HEK293 (cell line): Measurements from ENCODE around the gene GLIS1.

Source experiments
- BCL11A ChIP-seq: fragments of 450-650 bp; formaldehyde crosslinking; IDR thresholded peaks from 2 replicates; pipeline ENCODE4 v1.5.1; 2016; ENCODE audit warnings: low read depth, missing biosample characterization, missing genetic modification characterization
- CTCF ChIP-seq: fragments of 450-650 bp; formaldehyde crosslinking; IDR thresholded peaks from 2 replicates; pipeline ENCODE4 v1.5.1; 2016; ENCODE audit warnings: missing biosample characterization, missing genetic modification characterization
- ELK4 ChIP-seq: IDR thresholded peaks from 2 replicates; pipeline ENCODE4 v1.6.1; 2011; ENCODE audit warnings: mild to moderate bottlenecking, low read depth, low read length, borderline replicate concordance
- PATZ1 ChIP-seq: fragments of 450-650 bp; formaldehyde crosslinking; IDR thresholded peaks from 2 replicates; pipeline ENCODE4 v1.5.1; 2016; ENCODE audit warnings: missing biosample characterization, missing genetic modification characterization
- SCRT1 ChIP-seq: fragments of 450-650 bp; formaldehyde crosslinking; IDR thresholded peaks from 2 replicates; pipeline ENCODE4 v1.5.1; 2016; ENCODE audit warnings: missing biosample characterization, missing genetic modification characterization, borderline replicate concordance
- TCF7L2 ChIP-seq: IDR thresholded peaks from 2 replicates; pipeline ENCODE4 v1.6.1; 2011; ENCODE audit warnings: low read depth, mild to moderate bottlenecking, inconsistent platforms, low read length, moderate library complexity, borderline replicate concordance
- ZBTB1 ChIP-seq: fragments of 450-650 bp; formaldehyde crosslinking; IDR thresholded peaks from 2 replicates; pipeline ENCODE4 v1.5.1; 2016; ENCODE audit warnings: missing biosample characterization, missing genetic modification characterization
- ZNF140 ChIP-seq: fragments of 450-650 bp; formaldehyde crosslinking; IDR thresholded peaks from 2 replicates; pipeline ENCODE4 v1.5.1; 2016; ENCODE audit warnings: missing biosample characterization, missing genetic modification characterization
- ZNF239 ChIP-seq: fragments of 450-650 bp; formaldehyde crosslinking; IDR thresholded peaks from 2 replicates; pipeline ENCODE4 v1.5.1; 2016; ENCODE audit warnings: missing biosample characterization, missing genetic modification characterization
- ZNF324 ChIP-seq: fragments of 450-650 bp; formaldehyde crosslinking; IDR thresholded peaks from 2 replicates; pipeline ENCODE4 v1.5.1; 2016; ENCODE audit warnings: missing biosample characterization, missing genetic modification characterization
- ZNF621 ChIP-seq: fragments of 450-650 bp; formaldehyde crosslinking; IDR thresholded peaks from 2 replicates; pipeline ENCODE4 v1.5.1; 2017; ENCODE audit warnings: missing biosample characterization, missing genetic modification characterization
- ZNF670 ChIP-seq: fragments of 450-650 bp; formaldehyde crosslinking; IDR thresholded peaks from 2 replicates; pipeline ENCODE4 v1.5.1; 2016; ENCODE audit warnings: missing biosample characterization, missing genetic modification characterization, low read depth
- ZNF830 ChIP-seq: fragments of 450-650 bp; IDR thresholded peaks from 2 replicates; pipeline ENCODE4 v1.5.0; 2018; ENCODE audit warnings: missing biosample characterization, missing genetic modification characterization, low read depth, mild to moderate bottlenecking, moderate library complexity

- no peak for TF ChIP-seq ZNF830 (tag by site-specific recombination)
- TF ChIP-seq PATZ1 (tag by site-specific recombination), result no peak
- TF ChIP-seq CTCF, result no peak
- TF ChIP-seq ZNF140 (tag by site-specific recombination), result no peak
- TF ChIP-seq ELK4, result no peak
- TF ChIP-seq TCF7L2, result no peak
- TF ChIP-seq SCRT1 (tag by site-specific recombination), result no peak
- TF ChIP-seq BCL11A, result no peak
- no peak for TF ChIP-seq ZNF239
- TF ChIP-seq ZBTB1, result no peak
- TF ChIP-seq ZNF670 (tag by site-specific recombination), result no peak
- TF ChIP-seq ZNF324 (tag by site-specific recombination), result no peak
- TF ChIP-seq ZNF621, result no peak
Measured at GRCh38 chr1:53652441-53653199, 86.3 kb downstream of the GLIS1 start.
